H9 (cell line): ENCODE data around the gene GBP3. TPM values are rescaled to one million over a fixed set of nuclear protein-coding genes. Genes with fewer than 3 reads are reported as not detected.
A peak's percentile ranks its signal among the peaks of the same experiment; 100 is the strongest.
"Not testable (repeated sequence)": the region's sequence is repeated elsewhere in the genome, so short reads cannot be mapped to it uniquely, and the experiment has no call there.

Experiments used
- DNase-seq: peaks from one replicate; pipeline ENCODE4 v3.0.0-alpha.2; 2017
- H2AFZ ChIP-seq: one replicate; pipeline ENCODE4 v1.6.1; 2013; ENCODE audit warnings: mild to moderate bottlenecking, low read length, control low read depth, moderate library complexity
- H2AK5ac ChIP-seq: 2 replicates; pipeline ENCODE4 v1.6.1; 2013; ENCODE audit warnings: low read length, control low read depth, mixed read lengths; ENCODE audit not compliant: insufficient read length
- H2BK120ac ChIP-seq: one replicate; pipeline ENCODE4 v1.6.1; 2013; ENCODE audit warnings: low read depth, mild to moderate bottlenecking, low read length, control low read depth, inconsistent platforms; ENCODE audit not compliant: poor library complexity, severe bottlenecking
- H2BK12ac ChIP-seq: 2 replicates; pipeline ENCODE4 v1.6.1; 2013; ENCODE audit warnings: low read length, control low read depth, mixed read lengths, low read depth; ENCODE audit not compliant: insufficient read length
- H2BK15ac ChIP-seq: 2 replicates; pipeline ENCODE4 v1.6.1; 2013; ENCODE audit warnings: low read depth, low read length, control low read depth
- H2BK20ac ChIP-seq: one replicate; pipeline ENCODE4 v1.6.1; 2013; ENCODE audit warnings: low read depth, mild to moderate bottlenecking, low read length, control low read depth, inconsistent platforms; ENCODE audit not compliant: poor library complexity, severe bottlenecking
- H2BK5ac ChIP-seq: 2 replicates; pipeline ENCODE4 v1.6.1; 2013; ENCODE audit warnings: low read length, control low read depth, mixed read lengths; ENCODE audit not compliant: insufficient read length
- H3K14ac ChIP-seq: 2 replicates; pipeline ENCODE4 v1.6.1; 2013; ENCODE audit warnings: low read length, control low read depth; ENCODE audit not compliant: insufficient read depth
- H3K18ac ChIP-seq: 2 replicates; pipeline ENCODE4 v1.6.1; 2013; ENCODE audit warnings: low read depth, mild to moderate bottlenecking, mixed read lengths, low read length, control low read depth; ENCODE audit not compliant: insufficient read length
- H3K23ac ChIP-seq: 2 replicates; pipeline ENCODE4 v1.6.1; 2013; ENCODE audit warnings: low read length, control low read depth, mixed read lengths, low read depth; ENCODE audit not compliant: insufficient read length
- H3K23me2 ChIP-seq: 2 replicates; pipeline ENCODE4 v1.6.1; 2013; ENCODE audit warnings: low read depth, mild to moderate bottlenecking, mixed read lengths, low read length, control low read depth; ENCODE audit not compliant: insufficient read length, poor library complexity, severe bottlenecking
- H3K27ac ChIP-seq: 2 replicates; pipeline ENCODE4 v1.5.1; 2013; ENCODE audit warnings: low read length, control low read depth, mixed read lengths, low read depth; ENCODE audit not compliant: insufficient read length
- H3K27me3 ChIP-seq: 2 replicates; pipeline ENCODE4 v1.6.1; 2013; ENCODE audit warnings: low read length, control low read depth, inconsistent platforms; ENCODE audit not compliant: insufficient read depth
- H3K4ac ChIP-seq: 2 replicates; pipeline ENCODE4 v1.6.1; 2013; ENCODE audit warnings: low read depth, mild to moderate bottlenecking, control low read depth, inconsistent platforms, low read length, moderate library complexity
- H3K4me1 ChIP-seq: 2 replicates; pipeline ENCODE4 v1.6.1; 2013; ENCODE audit warnings: low read length, control low read depth, inconsistent platforms; ENCODE audit not compliant: insufficient read depth
- H3K4me2 ChIP-seq: 2 replicates; pipeline ENCODE4 v1.6.1; 2013; ENCODE audit warnings: low read length, control low read depth, mixed read lengths; ENCODE audit not compliant: insufficient read length, insufficient read depth
- H3K56ac ChIP-seq: 2 replicates; pipeline ENCODE4 v1.6.1; 2013; ENCODE audit warnings: low read depth, mild to moderate bottlenecking, mixed read lengths, low read length, control low read depth; ENCODE audit not compliant: insufficient read length
- H3K79me1 ChIP-seq: 2 replicates; pipeline ENCODE4 v1.6.1; 2013; ENCODE audit warnings: low read depth, mild to moderate bottlenecking, moderate library complexity, low read length, control low read depth, inconsistent platforms; ENCODE audit not compliant: insufficient read depth, poor library complexity, severe bottlenecking
- H3K79me2 ChIP-seq: 2 replicates; pipeline ENCODE4 v1.6.1; 2013; ENCODE audit warnings: low read length, control low read depth, inconsistent platforms; ENCODE audit not compliant: insufficient read depth
- H3K9ac ChIP-seq: 2 replicates; pipeline ENCODE4 v1.6.1; 2013; ENCODE audit warnings: low read length, control low read depth, mixed read lengths; ENCODE audit not compliant: insufficient read length; ENCODE audit errors: extremely low read depth
- H3K9me3 ChIP-seq: one replicate; pipeline ENCODE4 v1.6.1; 2013; ENCODE audit warnings: low read depth, low read length, inconsistent platforms; ENCODE audit not compliant: control insufficient read depth
- H3T11ph ChIP-seq: one replicate; pipeline ENCODE4 v1.6.1; 2013; ENCODE audit warnings: mild to moderate bottlenecking, low read length, control low read depth, inconsistent platforms
- H4K20me1 ChIP-seq: one replicate; pipeline ENCODE4 v1.6.1; 2013; ENCODE audit not compliant: control insufficient read depth, insufficient read length, insufficient read depth
- H4K5ac ChIP-seq: 2 replicates; pipeline ENCODE4 v1.6.1; 2013; ENCODE audit warnings: low read depth, mild to moderate bottlenecking, mixed read lengths, low read length, control low read depth; ENCODE audit not compliant: insufficient read length
- H4K8ac ChIP-seq: replicated peaks from 2 replicates; pipeline ENCODE4 v1.6.1; 2013; ENCODE audit warnings: low read length, control low read depth, mixed read lengths, low read depth; ENCODE audit not compliant: insufficient read length
- H4K91ac ChIP-seq: 2 replicates; pipeline ENCODE4 v1.6.1; 2013; ENCODE audit warnings: low read depth, mild to moderate bottlenecking, moderate library complexity, mixed read lengths, low read length, control low read depth; ENCODE audit not compliant: insufficient read length
- H3K27ac Mint-ChIP-seq, 3 experiments: 2 replicates in 2 of 3; 3 replicates in 1 of 3; pipeline ENCODE4 v1.8.0; 2020 to 2021; ENCODE audit warnings: mixed read lengths in 3 of 3, mild to moderate bottlenecking in 1 of 3, moderate library complexity in 1 of 3
- H3K27me3 Mint-ChIP-seq: 2 replicates; pipeline ENCODE4 v1.8.0; 2021; ENCODE audit warnings: low read depth, mild to moderate bottlenecking, moderate library complexity, mixed read lengths
- H3K36me3 Mint-ChIP-seq, 3 experiments: 2 replicates in 2 of 3; 3 replicates in 1 of 3; pipeline ENCODE4 v1.8.0; 2020 to 2021; ENCODE audit warnings: low read depth in 3 of 3, mixed read lengths in 3 of 3; ENCODE audit not compliant: insufficient read depth in 1 of 3
- H3K4me1 Mint-ChIP-seq, 2 experiments: 2 replicates each; pipeline ENCODE4 v1.8.0; 2020; ENCODE audit warnings: mixed read lengths in 2 of 2
- H3K4me3 Mint-ChIP-seq, 2 experiments: 2 replicates in 1 of 2; 3 replicates in 1 of 2; pipeline ENCODE4 v1.8.0; 2020 to 2021; ENCODE audit warnings: mild to moderate bottlenecking in 2 of 2, mixed read lengths in 2 of 2, moderate library complexity in 1 of 2
- H3K9me3 Mint-ChIP-seq, 2 experiments: 2 replicates in 1 of 2; 3 replicates in 1 of 2; pipeline ENCODE4 v1.8.0; 2020; ENCODE audit warnings: mild to moderate bottlenecking in 2 of 2, mixed read lengths in 2 of 2, moderate library complexity in 1 of 2
- WGBS: extraction: QIAGEN DNeasy Blood & Tissue Kit; methylation state at CpG from one replicate; pipeline ENCODE4 v1.1.7; 2013; ENCODE audit warnings: missing lambda C conversion rate, low lambda C conversion rate, mixed read lengths; ENCODE audit not compliant: insufficient read length; ENCODE audit errors: extremely low coverage; 5-methylcytosine and 5-hydroxymethylcytosine counted together
- total RNA-seq: library from RNA; stranded (reverse); gene quantifications from 2 replicates; pipeline ENCODE4 v1.2.1, GENCODE V29; 2021
- TF ChIP-seq, protein P1 (sequence below): fragments of 200-600 bp; sonication (generic); conservative IDR thresholded peaks from 3 replicates; pipeline ENCODE4 v1.8.0; 2021; ENCODE audit warnings: antibody characterized with exemption, mild to moderate bottlenecking

GBP3 gene
- total RNA-seq, 1 experiment from 2014 or later: not detected

DNA sequence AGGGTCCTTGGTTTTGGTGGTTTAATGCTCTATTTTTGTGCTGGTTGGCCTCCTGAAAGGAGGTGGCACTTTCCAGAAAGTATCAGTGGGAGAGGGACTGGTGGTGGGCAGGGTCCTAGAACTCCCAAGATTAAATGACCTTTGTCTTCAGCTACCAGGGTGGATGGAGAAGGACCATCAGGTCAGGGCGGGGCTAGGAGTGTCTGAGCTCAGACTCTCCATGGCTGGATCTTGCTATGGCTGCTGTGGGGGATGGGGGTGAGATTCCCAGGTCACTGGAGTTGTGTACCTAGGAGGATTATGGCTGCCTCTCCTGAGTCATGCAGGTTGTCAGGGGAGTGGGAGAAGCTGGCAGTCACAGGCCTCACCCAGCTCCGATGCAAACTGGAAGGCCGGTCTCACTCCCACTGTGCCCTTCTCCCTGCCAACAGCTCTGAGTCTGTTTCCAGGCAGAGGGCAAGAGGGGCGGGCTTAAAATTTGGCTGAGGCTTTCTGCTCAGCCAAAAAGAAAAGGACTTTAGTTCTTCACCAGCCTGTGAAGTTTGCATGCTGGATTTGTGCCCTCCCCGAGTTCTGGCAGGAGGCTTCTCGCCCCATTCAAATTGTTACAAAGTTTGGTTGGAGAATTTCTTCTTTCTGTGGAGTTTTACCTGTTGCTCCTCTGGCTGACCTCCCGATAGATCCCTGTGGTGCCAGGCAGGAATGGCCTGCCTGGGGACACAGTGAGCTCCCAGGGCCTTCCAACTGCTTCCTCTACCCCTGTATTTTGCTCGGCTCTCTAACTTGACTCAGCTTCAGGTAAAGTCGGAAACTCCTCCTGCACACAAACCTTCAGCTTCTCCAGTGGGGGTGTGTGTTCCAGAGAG lies 17.1 kb downstream of the GBP3 start:
- H3K79me1 ChIP-seq: no peaks in the 10 kb centered on the region
- no peaks in the 10 kb centered on the region for H3K9me3 ChIP-seq
- H2BK12ac ChIP-seq: no peak overlapping the region
- H2AFZ ChIP-seq: no peak overlapping the region
- no peak overlapping the region for H4K91ac ChIP-seq
- H3K4me1 Mint-ChIP-seq: peaks cover 11 to 16% of the 10 kb centered on the region in 2 experiments
- H3K56ac ChIP-seq: no peak overlapping the region
- peak overlapping the region in 2 of 3 experiments; percentile 38 to 53; a peak in 4 of 7 replicates for H3K27ac Mint-ChIP-seq
- H3K27me3 Mint-ChIP-seq: no peaks in the 10 kb centered on the region
- no peak overlapping the region for H3K9ac ChIP-seq
- H3K4me3 Mint-ChIP-seq: no peak overlapping the region
- peaks cover 3% of the 10 kb centered on the region; the same call in 1 of the 2 replicates for H3K4me1 ChIP-seq
- TF ChIP-seq, protein P1, sequence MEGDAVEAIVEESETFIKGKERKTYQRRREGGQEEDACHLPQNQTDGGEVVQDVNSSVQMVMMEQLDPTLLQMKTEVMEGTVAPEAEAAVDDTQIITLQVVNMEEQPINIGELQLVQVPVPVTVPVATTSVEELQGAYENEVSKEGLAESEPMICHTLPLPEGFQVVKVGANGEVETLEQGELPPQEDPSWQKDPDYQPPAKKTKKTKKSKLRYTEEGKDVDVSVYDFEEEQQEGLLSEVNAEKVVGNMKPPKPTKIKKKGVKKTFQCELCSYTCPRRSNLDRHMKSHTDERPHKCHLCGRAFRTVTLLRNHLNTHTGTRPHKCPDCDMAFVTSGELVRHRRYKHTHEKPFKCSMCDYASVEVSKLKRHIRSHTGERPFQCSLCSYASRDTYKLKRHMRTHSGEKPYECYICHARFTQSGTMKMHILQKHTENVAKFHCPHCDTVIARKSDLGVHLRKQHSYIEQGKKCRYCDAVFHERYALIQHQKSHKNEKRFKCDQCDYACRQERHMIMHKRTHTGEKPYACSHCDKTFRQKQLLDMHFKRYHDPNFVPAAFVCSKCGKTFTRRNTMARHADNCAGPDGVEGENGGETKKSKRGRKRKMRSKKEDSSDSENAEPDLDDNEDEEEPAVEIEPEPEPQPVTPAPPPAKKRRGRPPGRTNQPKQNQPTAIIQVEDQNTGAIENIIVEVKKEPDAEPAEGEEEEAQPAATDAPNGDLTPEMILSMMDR: no peak
- no peak overlapping the region for H2BK120ac ChIP-seq
- no peaks in the 10 kb centered on the region for H4K20me1 ChIP-seq
- H3K23ac ChIP-seq: no peak overlapping the region
- H4K8ac ChIP-seq: no peak overlapping the region
- H3K27ac ChIP-seq: no peak overlapping the region
- H3K27me3 ChIP-seq: no peaks in the 10 kb centered on the region
- no peak overlapping the region for H3K4ac ChIP-seq
- no peak overlapping the region for H2AK5ac ChIP-seq
- H2BK5ac ChIP-seq: no peak overlapping the region
- H3K23me2 ChIP-seq: no peaks in the 10 kb centered on the region
- no peak overlapping the region for H3K18ac ChIP-seq
- H3K36me3 Mint-ChIP-seq: no peaks in the 10 kb centered on the region; a peak in 1 of 7 replicates
- no peak overlapping the region; the same call in 1 of the 2 replicates for H3K14ac ChIP-seq
- WGBS: no CpG with 5 or more reads among the region's 9 CpGs
- no peak overlapping the region for H3T11ph ChIP-seq
- H4K5ac ChIP-seq: no peak overlapping the region
- no peaks in the 10 kb centered on the region for H3K79me2 ChIP-seq
- DNase-seq: no peak
- no peak overlapping the region for H2BK20ac ChIP-seq
- H3K9me3 Mint-ChIP-seq: no peaks in the 10 kb centered on the region; a peak in 1 of 5 replicates
- H3K4me2 ChIP-seq: no peak overlapping the region
- no peak overlapping the region for H2BK15ac ChIP-seq

GRCh38 chr1:89002176-89002575 lies 20.5 kb downstream of the GBP3 start:
- not testable (repeated sequence) for H3T11ph ChIP-seq, H3K79me1 ChIP-seq, H3K79me2 ChIP-seq, H3K4me3 Mint-ChIP-seq, H2AK5ac ChIP-seq, H2BK15ac ChIP-seq, H4K91ac ChIP-seq, H3K27me3 Mint-ChIP-seq, H3K18ac ChIP-seq, H3K14ac ChIP-seq, H4K5ac ChIP-seq, H3K27me3 ChIP-seq, H2BK5ac ChIP-seq, H3K23me2 ChIP-seq, DNase-seq, H3K27ac ChIP-seq, H3K23ac ChIP-seq, H3K4me2 ChIP-seq, H3K4me1 ChIP-seq, H3K9me3 Mint-ChIP-seq, H2AFZ ChIP-seq, H3K56ac ChIP-seq, H4K8ac ChIP-seq, H3K9me3 ChIP-seq, H2BK12ac ChIP-seq, H2BK20ac ChIP-seq, H2BK120ac ChIP-seq, H4K20me1 ChIP-seq, H3K4ac ChIP-seq, H3K9ac ChIP-seq, H3K27ac Mint-ChIP-seq, H3K36me3 Mint-ChIP-seq
- H3K4me1 Mint-ChIP-seq: peaks cover 11 to 16% of the 10 kb centered on the region in 2 experiments
